ENCODE results near the gene DLST.

DLST gene

DNA sequence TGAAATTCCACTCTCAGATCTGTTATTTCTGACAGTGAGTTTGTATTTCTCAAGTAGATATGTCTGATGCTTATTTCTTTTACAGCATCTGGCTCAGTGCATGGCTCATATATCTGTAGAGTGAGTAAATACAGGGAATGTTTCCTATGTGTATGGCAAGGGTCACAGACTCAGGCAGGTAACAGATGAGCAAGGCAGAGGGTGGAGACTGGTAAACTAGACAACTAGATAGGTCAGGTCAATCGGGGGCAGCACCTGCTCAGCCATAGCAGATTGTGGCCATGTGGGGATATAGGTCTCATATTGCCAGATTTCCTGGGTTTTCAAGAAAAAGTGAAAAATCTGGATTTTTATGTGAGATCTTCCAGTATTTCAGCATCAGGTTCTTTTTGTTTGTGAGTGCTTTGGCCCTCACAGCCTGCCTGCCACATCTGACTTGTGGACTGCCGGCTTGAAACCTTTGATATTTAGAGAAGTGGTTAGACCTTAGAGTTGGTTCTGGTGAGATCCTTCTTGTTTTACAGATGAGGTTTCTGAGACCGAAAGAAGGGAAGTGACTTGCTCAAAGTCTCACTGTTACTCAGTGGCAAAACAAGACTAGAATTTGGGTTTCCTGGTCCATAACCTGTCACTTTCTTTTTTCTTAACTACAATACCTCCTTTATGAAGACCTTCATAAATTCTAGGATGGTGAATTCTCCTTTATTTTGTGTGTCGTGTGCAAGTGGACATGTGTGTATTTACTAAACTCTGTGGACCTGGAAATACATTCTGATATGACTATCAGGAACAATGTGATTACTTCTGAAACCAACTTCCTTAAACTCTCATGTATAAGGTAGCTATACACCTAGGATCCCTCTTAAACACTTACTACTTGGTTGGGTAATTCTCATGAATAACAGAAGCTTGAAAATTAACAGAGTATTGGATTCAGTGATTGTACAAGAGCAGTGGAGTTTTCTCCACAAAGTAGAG, 40.2 kb upstream of the DLST start:
- Histone ChIP-seq H3K27me3 (no peaks in the 10 kb centered on the region), H3K9me3 (replicated peaks in 1 of 11) (no peaks in the 10 kb centered on the region), H3K27ac (no peak overlapping the region), H3K36me3 (peaks cover 10 to 37% (median 26%) of the 10 kb centered on the region in 11 experiments; a peak in 18 of 22 replicates), H3K9ac (no peak overlapping the region), H3K4me1 (peaks cover 12 to 41% (median 19%) of the 10 kb centered on the region in 10 experiments; a peak in 19 of 20 replicates), H3K4me3 (no peak overlapping the region), H4K20me1 (no peaks in the 10 kb centered on the region), H3K4me2 (peak overlapping the region in 3 of 11 experiments; percentile 19 to 47 (median 37); a peak in 6 of 22 replicates)
- no peak for TF ChIP-seq Cebpa-rat (IDR thresholded peaks at IDR 0.05)

GRCh38 chr14:74843653-74844052, 38.1 kb upstream of the DLST start:
- H3K27ac ChIP-seq: no peak overlapping the region
- no peak overlapping the region for H3K4me3 ChIP-seq
- TF ChIP-seq Cebpa-rat (IDR thresholded peaks at IDR 0.05): no peak
- no peaks in the 10 kb centered on the region for H3K9me3 ChIP-seq (replicated peaks in 1 of 11)
- H3K36me3 ChIP-seq: peaks cover 10 to 32% (median 21%) of the 10 kb centered on the region in 11 experiments; a peak in 18 of 22 replicates
- H3K9ac ChIP-seq: no peak overlapping the region
- peaks cover 0 to 19% (median 3%) of the 10 kb centered on the region in 10 experiments; a peak in 11 of 20 replicates for H3K4me1 ChIP-seq
- no peaks in the 10 kb centered on the region for H3K27me3 ChIP-seq
- H3K4me2 ChIP-seq: no peak overlapping the region
- no peaks in the 10 kb centered on the region for H4K20me1 ChIP-seq

DNA sequence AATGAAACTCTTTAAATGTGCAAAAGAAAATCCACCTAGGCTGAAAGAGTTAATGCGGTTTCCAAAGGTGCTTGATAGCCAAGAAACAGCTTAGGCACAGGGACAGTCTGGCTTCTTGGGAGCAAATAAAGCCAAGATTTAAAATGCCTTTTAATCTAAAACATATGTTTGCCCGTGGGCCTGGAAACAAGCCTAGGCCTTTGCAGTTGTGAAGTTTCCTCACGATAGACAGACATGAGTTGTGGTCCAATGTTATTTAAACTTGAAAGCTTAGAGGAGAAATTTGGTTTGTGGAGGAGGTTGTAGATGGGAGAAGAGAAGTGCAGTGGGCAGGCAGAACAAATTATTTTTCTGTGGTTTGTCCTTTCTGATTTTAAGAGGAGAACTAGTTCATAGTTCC, 35.5 kb upstream of the DLST start:
- no peak overlapping the region for H3K4me3 ChIP-seq
- H4K20me1 ChIP-seq: no peaks in the 10 kb centered on the region
- no peak for TF ChIP-seq Cebpa-rat (IDR thresholded peaks at IDR 0.05)
- H3K27me3 ChIP-seq: no peaks in the 10 kb centered on the region
- peaks cover 0 to 12% (median 1%) of the 10 kb centered on the region in 10 experiments; a peak in 9 of 20 replicates for H3K4me1 ChIP-seq
- H3K36me3 ChIP-seq: peaks cover 0 to 18% (median 2%) of the 10 kb centered on the region in 11 experiments; a peak in 5 of 22 replicates
- no peaks in the 10 kb centered on the region for H3K9me3 ChIP-seq (replicated peaks in 1 of 11)
- H3K27ac ChIP-seq: no peak overlapping the region
- no peak overlapping the region for H3K9ac ChIP-seq
- no peak overlapping the region for H3K4me2 ChIP-seq

GRCh38 chr14:74846968-74847665, 34.6 kb upstream of the DLST start:
- Histone ChIP-seq H3K9me3 (replicated peaks in 1 of 11) (no peaks in the 10 kb centered on the region), H3K27ac (no peak overlapping the region), H3K4me1 (peaks cover 0 to 2% (median 0%) of the 10 kb centered on the region in 10 experiments; a peak in 2 of 20 replicates), H3K9ac (no peak overlapping the region), H4K20me1 (no peaks in the 10 kb centered on the region), H3K27me3 (no peaks in the 10 kb centered on the region), H3K4me3 (no peak overlapping the region), H3K4me2 (no peak overlapping the region), H3K36me3 (peaks cover 0 to 8% (median 0%) of the 10 kb centered on the region in 11 experiments; a peak in 1 of 22 replicates)
- no peak for TF ChIP-seq Cebpa-rat (IDR thresholded peaks at IDR 0.05)

DNA sequence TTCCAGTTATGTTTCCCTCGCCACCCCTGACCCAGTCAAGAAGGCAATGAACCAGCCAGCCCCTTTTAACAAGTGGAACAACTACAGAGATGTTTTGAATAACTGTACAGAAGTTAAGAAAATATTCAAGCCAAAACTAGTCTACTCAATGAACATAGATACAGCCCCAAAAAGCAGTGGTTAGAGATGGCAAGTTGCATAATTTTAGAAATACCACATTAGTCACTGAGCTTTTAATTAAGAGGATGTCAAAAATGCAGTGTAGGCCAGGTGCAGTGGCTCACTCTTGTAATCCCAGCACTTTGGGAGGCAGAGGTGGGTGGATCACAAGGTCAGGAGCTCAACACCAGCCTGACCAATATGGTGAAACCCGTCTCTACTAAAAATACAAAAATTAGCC, 32.9 kb upstream of the DLST start:
- Histone ChIP-seq H3K9me3 (replicated peaks in 1 of 11) (no peaks in the 10 kb centered on the region), H3K4me1 (no peaks in the 10 kb centered on the region; a peak in 1 of 20 replicates), H3K4me2 (no peak overlapping the region), H3K27me3 (no peaks in the 10 kb centered on the region), H3K36me3 (0 out of 22 replicates have a peak, but pooled peaks cover 0 to 4% (median 0%) of the 10 kb centered on the region in 11 experiments), H4K20me1 (no peaks in the 10 kb centered on the region), H3K27ac (no peak overlapping the region), H3K4me3 (no peak overlapping the region), H3K9ac (no peak overlapping the region)
- TF ChIP-seq Cebpa-rat (IDR thresholded peaks at IDR 0.05): no peak

- no peak overlapping the region for H3K27ac ChIP-seq
- H3K4me1 ChIP-seq: peaks cover 0 to 15% (median 10%) of the 10 kb centered on the region in 10 experiments; a peak in 10 of 20 replicates
- no peaks in the 10 kb centered on the region for H3K36me3 ChIP-seq
- H3K9ac ChIP-seq: no peak overlapping the region
- no peak overlapping the region for H3K4me3 ChIP-seq
- H4K20me1 ChIP-seq: no peaks in the 10 kb centered on the region; a peak in 1 of 22 replicates
- no peak for TF ChIP-seq Cebpa-rat (IDR thresholded peaks at IDR 0.05)
- no peaks in the 10 kb centered on the region for H3K27me3 ChIP-seq
- H3K4me2 ChIP-seq: no peak overlapping the region
- no peaks in the 10 kb centered on the region for H3K9me3 ChIP-seq (replicated peaks in 1 of 11)
These were observed 28.7 kb upstream of the DLST start for GRCh38 chr14:74852922-74853530.

GRCh38 chr14:74853581-74853980, 28.1 kb upstream of the DLST start:
- no peak overlapping the region for H3K9ac ChIP-seq
- TF ChIP-seq Cebpa-rat (IDR thresholded peaks at IDR 0.05): no peak
- H3K9me3 ChIP-seq (replicated peaks in 1 of 11): no peaks in the 10 kb centered on the region
- H3K27ac ChIP-seq: no peak overlapping the region
- no peak overlapping the region for H3K4me2 ChIP-seq
- no peaks in the 10 kb centered on the region for H3K27me3 ChIP-seq
- peaks cover 0 to 15% (median 10%) of the 10 kb centered on the region in 10 experiments; a peak in 10 of 20 replicates for H3K4me1 ChIP-seq
- no peaks in the 10 kb centered on the region for H3K36me3 ChIP-seq
- no peaks in the 10 kb centered on the region; a peak in 1 of 22 replicates for H4K20me1 ChIP-seq
- no peak overlapping the region for H3K4me3 ChIP-seq

DNA sequence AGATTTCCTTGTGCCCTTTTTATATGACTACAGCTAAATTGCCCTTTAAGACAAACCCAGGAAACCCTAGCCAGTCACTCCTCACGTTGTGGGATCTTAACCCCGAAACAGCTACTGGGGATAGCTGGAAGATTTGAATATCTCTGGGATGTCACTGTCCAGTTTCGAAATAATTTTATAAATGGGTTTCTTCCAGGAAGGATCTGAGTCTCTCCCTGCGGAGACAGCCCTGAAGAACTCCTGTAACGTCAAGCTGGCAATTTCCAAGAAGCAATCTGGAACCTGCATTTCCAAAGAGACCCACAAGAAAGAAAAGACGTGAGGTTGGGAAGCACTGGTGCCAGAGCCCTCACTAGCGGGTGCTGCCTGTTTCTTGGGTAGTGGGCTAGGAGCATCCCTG, 26.7 kb upstream of the DLST start:
- Histone ChIP-seq H3K27me3 (no peaks in the 10 kb centered on the region), H4K20me1 (no peaks in the 10 kb centered on the region; a peak in 1 of 22 replicates), H3K4me2 (peak overlapping the region in 1 of 11 experiments; percentile 33; a peak in 1 of 22 replicates), H3K4me3 (no peak overlapping the region), H3K4me1 (peaks cover 0 to 15% (median 10%) of the 10 kb centered on the region in 10 experiments; a peak in 9 of 20 replicates), H3K9ac (no peak overlapping the region), H3K9me3 (replicated peaks in 1 of 11) (no peaks in the 10 kb centered on the region), H3K36me3 (no peaks in the 10 kb centered on the region), H3K27ac (no peak overlapping the region)
- no peak for TF ChIP-seq Cebpa-rat (IDR thresholded peaks at IDR 0.05)

Measured in BLaER1 treated with 17β-estradiol and CSF1 and Interleukin-3, amounts not matched to agents 10 nM and 100 nM (cell line).